ACC112 (cell line): ENCODE measurements around the gene RGL3.

Experiments used
- H2AFZ ChIP-seq: fragments of 200-600 bp; sonication (generic); one replicate; pipeline ENCODE4 v1.6.0; 2017; ENCODE audit warnings: antibody characterized with exemption, low read length; ENCODE audit not compliant: unreplicated experiment
- H3K27ac ChIP-seq: fragments of 200-600 bp; sonication (generic); 2 replicates; pipeline ENCODE4 v1.5.1; 2014; ENCODE audit warnings: low read depth, mild to moderate bottlenecking, antibody characterized with exemption, low read length, moderate library complexity
- H3K27me3 ChIP-seq: fragments of 200-600 bp; sonication (generic); 2 replicates; pipeline ENCODE4 v1.6.1; 2014; ENCODE audit warnings: mild to moderate bottlenecking, antibody characterized with exemption, low read length, moderate library complexity, mixed read lengths; ENCODE audit not compliant: insufficient read depth
- H3K36me3 ChIP-seq: fragments of 200-600 bp; sonication (generic); 2 replicates; pipeline ENCODE4 v1.6.1; 2016; ENCODE audit warnings: mild to moderate bottlenecking, antibody characterized with exemption, low read length, moderate library complexity, mixed read lengths; ENCODE audit not compliant: insufficient read depth
- H3K4me1 ChIP-seq: fragments of 200-600 bp; sonication (generic); one replicate; pipeline ENCODE4 v1.6.1; 2016; ENCODE audit warnings: low read length, mixed read lengths; ENCODE audit not compliant: insufficient read depth, unreplicated experiment, control insufficient read depth
- H3K4me3 ChIP-seq: fragments of 200-600 bp; sonication (generic); 2 replicates; pipeline ENCODE4 v1.5.1; 2014; ENCODE audit warnings: mild to moderate bottlenecking, low read depth, low read length
- H3K79me2 ChIP-seq: fragments of 200-600 bp; sonication (generic); one replicate; pipeline ENCODE4 v1.6.0; 2016; ENCODE audit warnings: low read length; ENCODE audit not compliant: control insufficient read depth, unreplicated experiment, insufficient read depth

RGL3 gene

GRCh38 chr19:11378319-11379189, 40.6 kb downstream of the RGL3 start:
- Histone ChIP-seq H3K27ac (peak overlapping the region; percentile 64), H3K27me3 (no peaks in the 10 kb centered on the region), H3K79me2 (peaks cover 12% of the 10 kb centered on the region), H3K36me3 (no peaks in the 10 kb centered on the region), H2AFZ (no peak overlapping the region), H3K4me3 (no peak overlapping the region), H3K4me1 (peaks cover 39% of the 10 kb centered on the region)

GRCh38 chr19:11377756-11378155, 41.4 kb downstream of the RGL3 start:
- Histone ChIP-seq H3K4me3 (no peak overlapping the region), H3K27me3 (no peaks in the 10 kb centered on the region), H3K79me2 (peaks cover 12% of the 10 kb centered on the region), H3K4me1 (peaks cover 39% of the 10 kb centered on the region), H2AFZ (no peak overlapping the region), H3K27ac (peak overlapping the region; percentile 64), H3K36me3 (no peaks in the 10 kb centered on the region)

DNA sequence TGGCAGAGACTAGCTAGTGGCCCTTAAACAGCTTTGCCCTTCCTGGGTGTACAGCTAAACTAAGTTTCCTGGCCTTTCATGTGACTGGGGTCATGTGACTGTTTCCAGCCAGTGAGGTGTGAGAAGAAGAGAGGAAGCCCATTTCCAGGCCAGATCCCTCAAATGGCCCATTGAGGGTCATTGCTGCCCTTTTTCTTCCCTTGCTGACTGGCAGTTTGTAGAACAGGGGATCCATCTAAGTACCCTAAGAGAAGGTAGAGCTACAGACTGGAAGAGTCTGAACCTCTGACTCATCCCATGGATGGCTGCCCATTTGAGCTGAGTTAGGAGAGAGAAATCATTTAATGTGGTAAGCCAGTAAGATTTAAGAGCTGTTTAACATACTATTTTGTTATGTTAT, 41.9 kb downstream of the RGL3 start:
- H3K27me3 ChIP-seq, result no peaks in the 10 kb centered on the region
- peak overlapping the region; percentile 39; the same call in 1 of the 2 replicates for H3K4me3 ChIP-seq
- H3K27ac ChIP-seq, result peak overlapping the region; percentile 64
- peaks cover 12% of the 10 kb centered on the region for H3K79me2 ChIP-seq
- no peak overlapping the region for H2AFZ ChIP-seq
- peaks cover 39% of the 10 kb centered on the region for H3K4me1 ChIP-seq
- H3K36me3 ChIP-seq, result no peaks in the 10 kb centered on the region

DNA sequence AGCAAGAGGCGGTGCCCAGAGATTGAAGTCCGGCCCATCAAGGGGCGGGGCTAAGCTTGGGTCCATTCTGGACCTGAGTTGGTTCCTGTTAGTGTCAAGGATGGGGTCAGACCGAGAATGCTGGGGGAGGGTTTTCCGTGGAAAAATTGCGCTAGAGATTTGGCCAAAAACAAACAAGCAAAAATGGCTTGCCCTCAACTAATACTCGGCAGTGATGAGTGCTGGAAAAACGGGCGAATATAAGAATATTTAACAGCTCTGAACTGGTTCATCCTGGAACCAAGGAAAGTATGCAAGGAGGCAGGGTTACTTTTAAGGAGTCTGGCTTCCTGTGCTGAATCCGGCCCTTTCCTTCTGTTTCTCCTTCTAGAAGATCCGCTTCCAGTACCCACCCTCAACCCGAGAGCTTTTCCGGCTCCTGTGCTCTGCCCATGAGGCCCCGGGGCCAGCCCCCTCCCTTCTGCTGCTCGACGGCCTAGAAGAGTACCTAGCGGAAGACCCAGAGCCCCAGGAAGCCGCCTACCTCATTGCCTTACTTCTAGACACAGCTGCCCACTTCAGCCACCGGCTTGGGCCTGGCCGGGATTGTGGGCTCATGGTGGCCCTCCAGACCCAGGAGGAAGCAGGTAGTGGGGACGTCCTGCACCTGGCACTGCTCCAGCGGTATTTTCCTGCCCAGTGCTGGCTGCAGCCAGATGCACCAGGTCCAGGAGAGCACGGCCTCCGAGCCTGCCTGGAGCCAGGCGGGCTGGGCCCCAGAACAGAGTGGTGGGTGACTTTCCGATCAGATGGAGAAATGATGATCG, 43.8 kb downstream of the RGL3 start:
- no peaks in the 10 kb centered on the region for H3K36me3 ChIP-seq
- peak overlapping the region; percentile 18 for H2AFZ ChIP-seq
- peaks cover 12% of the 10 kb centered on the region for H3K79me2 ChIP-seq
- peak overlapping the region; percentile 82 for H3K4me3 ChIP-seq
- no peaks in the 10 kb centered on the region for H3K27me3 ChIP-seq
- peaks cover 33% of the 10 kb centered on the region for H3K4me1 ChIP-seq
- peak overlapping the region; percentile 54 for H3K27ac ChIP-seq

- peak within 1 kb of the TSS; percentile 81 for H2AFZ ChIP-seq
- peak within 1 kb of the TSS; percentile 82 for H3K4me3 ChIP-seq
- H3K27me3 ChIP-seq, result no peaks in the 10 kb centered on the region
- H3K4me1 ChIP-seq, result peaks cover 29% of the 10 kb centered on the region
- peaks cover 6% of the 10 kb centered on the region for H3K79me2 ChIP-seq
- peak within 1 kb of the TSS; percentile 74 for H3K27ac ChIP-seq
- no peaks in the 10 kb centered on the region for H3K36me3 ChIP-seq
Observed at GRCh38 chr19:11374433-11375142, 44.5 kb downstream of the RGL3 start, which contains the start of gene SWSAP1. Gene SWSAP1, plus strand, starts transcription at chr19:11374666. Its CDS starts 15 bp downstream, at chr19:11374681.

- H3K4me1 ChIP-seq, result peaks cover 29% of the 10 kb centered on the region
- H3K27ac ChIP-seq, result no peak overlapping the region
- H3K79me2 ChIP-seq, result peaks cover 6% of the 10 kb centered on the region
- H3K4me3 ChIP-seq, result peak overlapping the region; percentile 82
- H3K36me3 ChIP-seq, result no peaks in the 10 kb centered on the region
- no peak overlapping the region for H2AFZ ChIP-seq
- H3K27me3 ChIP-seq, result no peaks in the 10 kb centered on the region
Observed at GRCh38 chr19:11373885-11374432, 45.2 kb downstream of the RGL3 start.

GRCh38 chr19:11373166-11373884, 45.8 kb downstream of the RGL3 start:
- no peak overlapping the region for H3K27ac ChIP-seq
- no peaks in the 10 kb centered on the region for H3K36me3 ChIP-seq
- peaks cover 6% of the 10 kb centered on the region for H3K79me2 ChIP-seq
- no peak overlapping the region for H2AFZ ChIP-seq
- H3K27me3 ChIP-seq, result no peaks in the 10 kb centered on the region
- no peak overlapping the region for H3K4me3 ChIP-seq
- H3K4me1 ChIP-seq, result peaks cover 26% of the 10 kb centered on the region

DNA sequence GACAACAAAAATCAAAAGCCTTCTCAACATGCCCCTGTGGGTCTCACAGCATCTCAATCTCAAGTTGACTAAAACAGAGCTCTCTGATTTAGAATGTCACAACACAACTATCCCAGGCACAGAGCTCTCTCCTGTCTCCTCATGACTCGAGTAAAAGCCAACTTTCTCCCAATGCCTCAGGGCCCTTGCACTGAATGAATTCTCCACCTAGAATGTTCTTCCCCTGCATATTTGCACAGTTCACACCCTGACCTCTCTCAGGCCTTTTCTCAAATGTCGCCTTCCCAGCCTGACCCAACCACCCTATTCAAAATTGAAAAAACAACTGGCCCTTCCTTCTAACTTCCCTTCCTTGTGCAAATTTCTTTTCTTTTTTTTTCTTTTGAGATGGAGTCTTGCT, 48.4 kb downstream of the RGL3 start:
- Histone ChIP-seq H3K27ac (no peak overlapping the region), H3K4me3 (no peak overlapping the region), H3K79me2 (peaks cover 4% of the 10 kb centered on the region), H3K36me3 (no peaks in the 10 kb centered on the region), H3K27me3 (no peaks in the 10 kb centered on the region), H3K4me1 (peaks cover 3% of the 10 kb centered on the region), H2AFZ (no peak overlapping the region)

DNA sequence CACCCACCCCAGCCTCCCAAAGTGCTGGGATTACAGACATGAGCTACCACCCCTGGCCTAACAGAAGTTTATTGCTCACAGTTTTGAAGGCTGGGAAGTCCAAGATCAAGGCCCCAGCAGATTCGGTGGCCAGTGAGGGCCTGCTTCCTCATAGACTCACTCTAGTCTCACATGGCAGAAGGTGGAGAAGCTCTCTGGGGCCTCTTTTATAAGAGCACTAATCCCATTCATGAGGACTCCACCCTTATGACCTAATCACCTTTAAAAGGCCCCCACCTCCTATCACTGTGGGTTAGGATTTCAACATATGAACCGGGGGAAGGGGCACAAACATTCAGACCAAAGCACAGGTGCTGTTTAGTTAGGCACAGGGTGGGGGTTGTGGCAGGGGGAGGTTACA, 51.6 kb downstream of the RGL3 start:
- no peaks in the 10 kb centered on the region for H3K36me3 ChIP-seq
- no peaks in the 10 kb centered on the region for H3K4me1 ChIP-seq
- no peaks in the 10 kb centered on the region for H3K79me2 ChIP-seq
- no peak overlapping the region for H3K27ac ChIP-seq
- H3K27me3 ChIP-seq, result no peaks in the 10 kb centered on the region
- H3K4me3 ChIP-seq, result no peak overlapping the region
- H2AFZ ChIP-seq, result no peak overlapping the region
